Liver (tissue), 9 donors: ENCODE data around the gene EIF2B5. TPM values are rescaled to one million over a fixed set of nuclear protein-coding genes. Genes with fewer than 3 reads are reported as not detected.

Experiments
- DNase-seq: peaks from one replicate; pipeline ENCODE4 v3.0.0-alpha.2; 2017; ENCODE audit warnings: low spot score
- H3K27ac ChIP-seq, 2 donors: one replicate each; pipeline ENCODE4 v1.7.0; 2013; ENCODE audit warnings: inconsistent platforms in 2 of 2, low read length in 2 of 2, control low read depth in 1 of 2, low read depth in 1 of 2, mild to moderate bottlenecking in 1 of 2
- H3K27me3 ChIP-seq, 4 donors: one replicate each; pipeline versions ENCODE4 v1.6.1 to v1.7.0; 2013; ENCODE audit warnings: low read length in 3 of 4, inconsistent platforms in 1 of 4, mild to moderate bottlenecking in 1 of 4, moderate library complexity in 1 of 4; ENCODE audit not compliant: control insufficient read depth in 4 of 4, insufficient read depth in 4 of 4
- H3K36me3 ChIP-seq, 4 donors: one replicate each; pipeline versions ENCODE4 v1.6.1 to v1.7.0; 2013; ENCODE audit warnings: low read length in 3 of 4, mild to moderate bottlenecking in 3 of 4, low read depth in 1 of 4, moderate library complexity in 1 of 4; ENCODE audit not compliant: control insufficient read depth in 4 of 4, insufficient read depth in 3 of 4
- H3K4me1 ChIP-seq, 4 donors: one replicate each; pipeline versions ENCODE4 v1.6.1 to v1.7.0; 2013; ENCODE audit warnings: low read length in 3 of 4, mild to moderate bottlenecking in 3 of 4, moderate library complexity in 1 of 4; ENCODE audit not compliant: control insufficient read depth in 4 of 4, insufficient read depth in 4 of 4
- H3K4me3 ChIP-seq, 3 donors: one replicate each; pipeline versions ENCODE4 v1.6.1 to v1.7.0; 2013; ENCODE audit warnings: low read length in 3 of 3, control low read depth in 1 of 3, low read depth in 1 of 3, mild to moderate bottlenecking in 1 of 3
- H3K9ac ChIP-seq, 2 donors: one replicate each; pipeline ENCODE4 v1.7.0; 2013; ENCODE audit warnings: low read length in 2 of 2, mild to moderate bottlenecking in 2 of 2, moderate library complexity in 2 of 2, control low read depth in 1 of 2, low read depth in 1 of 2
- H3K9me3 ChIP-seq, 4 donors: one replicate each; pipeline versions ENCODE4 v1.6.1 to v1.7.0; 2013; ENCODE audit warnings: low read length in 3 of 4; ENCODE audit not compliant: control insufficient read depth in 4 of 4
- FOXA1 ChIP-seq: IDR thresholded peaks from 2 replicates; pipeline ENCODE4 v1.6.1; 2016; ENCODE audit warnings: antibody characterized with exemption
- HNF4A ChIP-seq, 2 donors: conservative IDR thresholded peaks; 2 replicates each; pipeline ENCODE4 v1.6.1; 2016; ENCODE audit warnings: antibody characterized with exemption in 2 of 2, mild to moderate bottlenecking in 2 of 2
- JUND ChIP-seq, 2 donors: IDR thresholded peaks; 2 replicates each; pipeline ENCODE4 v1.6.1; 2016; ENCODE audit warnings: antibody characterized with exemption in 2 of 2
- NR2F2 ChIP-seq: IDR thresholded peaks from 2 replicates; pipeline ENCODE4 v1.6.1; 2016; ENCODE audit warnings: antibody characterized with exemption
- RAD21 ChIP-seq, 2 donors: IDR thresholded peaks; 2 replicates each; pipeline ENCODE4 v1.6.1; 2016; ENCODE audit warnings: antibody characterized with exemption in 2 of 2, mild to moderate bottlenecking in 2 of 2
- REST ChIP-seq: IDR thresholded peaks from 2 replicates; pipeline ENCODE4 v1.6.1; 2016; ENCODE audit warnings: antibody characterized with exemption, mild to moderate bottlenecking
- RXRA ChIP-seq, 2 donors: IDR thresholded peaks; 2 replicates each; pipeline ENCODE4 v1.6.1; 2017 to 2018; ENCODE audit warnings: antibody characterized with exemption in 2 of 2, mild to moderate bottlenecking in 1 of 2
- SP1 ChIP-seq: IDR thresholded peaks from 2 replicates; pipeline ENCODE4 v1.6.1; 2018; ENCODE audit warnings: antibody characterized with exemption, mild to moderate bottlenecking
- TAF1 ChIP-seq: conservative IDR thresholded peaks from 2 replicates; pipeline ENCODE4 v1.6.1; 2016; ENCODE audit warnings: antibody characterized with exemption, mild to moderate bottlenecking
- YY1 ChIP-seq: IDR thresholded peaks from 2 replicates; pipeline ENCODE4 v1.6.1; 2016; ENCODE audit warnings: antibody characterized with exemption, mild to moderate bottlenecking
- WGBS: extraction: QIAGEN DNeasy Blood & Tissue Kit; methylation state at CpG from one replicate; pipeline ENCODE4 v1.1.7; 2013; 5-methylcytosine and 5-hydroxymethylcytosine counted together
- polyA plus RNA-seq, 2 donors: library from polyadenylated mRNA; stranded (reverse) in 1 of 2; unstranded in 1 of 2; fragments of 200-250 nt in 1 of 2; fragments of >200 nt in 1 of 2; fragmentation: Nextera tagmentation in 1 of 2; extraction: Ambion mirVana in 1 of 2; gene quantifications; one replicate each; pipeline versions ENCODE4 v1.2.1 to v1.2.3, GENCODE V29; 2013 to 2015
- total RNA-seq, 2 donors: library from RNA; depleted of rRNA; stranded (reverse); fragments of >200 nt; gene quantifications; one replicate each; pipeline ENCODE4 v1.2.3, GENCODE V29; 2014
- TF ChIP-seq, protein P1 (sequence below): fragments of 150-350 bp; IDR thresholded peaks from 2 replicates; pipeline ENCODE4 v1.5.1; 2017; ENCODE audit warnings: improper control_type of control experiment, low read depth, low read length; ENCODE audit not compliant: missing input control
- TF ChIP-seq, protein P2 (sequence below): IDR thresholded peaks from 2 replicates; pipeline ENCODE4 v1.6.1; 2016; ENCODE audit warnings: antibody characterized with exemption
- TF ChIP-seq, protein P3 (sequence below): IDR thresholded peaks from 2 replicates; pipeline ENCODE4 v1.6.1; 2016; ENCODE audit warnings: antibody characterized with exemption
- donor health status: healthy.
- donor health status: healthy.
- donor health status: healthy.
- donor health status: healthy.
- donor health status: healthy.

EIF2B5 gene
- total and polyA plus RNA-seq, 4 donors = 19.0 to 34.3 (median 24.4) TPM

GRCh38 chr3:184085389-184085852 is 49.7 kb upstream of the EIF2B5 start:
- H3K27me3 ChIP-seq = no peaks in the 10 kb centered on the region
- H3K4me1 ChIP-seq = no peaks in the 10 kb centered on the region
- TF ChIP-seq FOXA1 (no peak), HNF4A (conservative IDR thresholded peaks at IDR 0.05) (no peak), NR2F2 (no peak), YY1 (no peak), TAF1 (no peak), REST (no peak), JUND (IDR thresholded peaks at IDR 0.05) (no peak), RXRA (IDR thresholded peaks at IDR 0.05) (no peak), SP1 (no peak), RAD21 (IDR thresholded peaks at IDR 0.05) (no peak)
- TF ChIP-seq, protein P1, sequence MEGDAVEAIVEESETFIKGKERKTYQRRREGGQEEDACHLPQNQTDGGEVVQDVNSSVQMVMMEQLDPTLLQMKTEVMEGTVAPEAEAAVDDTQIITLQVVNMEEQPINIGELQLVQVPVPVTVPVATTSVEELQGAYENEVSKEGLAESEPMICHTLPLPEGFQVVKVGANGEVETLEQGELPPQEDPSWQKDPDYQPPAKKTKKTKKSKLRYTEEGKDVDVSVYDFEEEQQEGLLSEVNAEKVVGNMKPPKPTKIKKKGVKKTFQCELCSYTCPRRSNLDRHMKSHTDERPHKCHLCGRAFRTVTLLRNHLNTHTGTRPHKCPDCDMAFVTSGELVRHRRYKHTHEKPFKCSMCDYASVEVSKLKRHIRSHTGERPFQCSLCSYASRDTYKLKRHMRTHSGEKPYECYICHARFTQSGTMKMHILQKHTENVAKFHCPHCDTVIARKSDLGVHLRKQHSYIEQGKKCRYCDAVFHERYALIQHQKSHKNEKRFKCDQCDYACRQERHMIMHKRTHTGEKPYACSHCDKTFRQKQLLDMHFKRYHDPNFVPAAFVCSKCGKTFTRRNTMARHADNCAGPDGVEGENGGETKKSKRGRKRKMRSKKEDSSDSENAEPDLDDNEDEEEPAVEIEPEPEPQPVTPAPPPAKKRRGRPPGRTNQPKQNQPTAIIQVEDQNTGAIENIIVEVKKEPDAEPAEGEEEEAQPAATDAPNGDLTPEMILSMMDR = no peak
- TF ChIP-seq, protein P2, sequence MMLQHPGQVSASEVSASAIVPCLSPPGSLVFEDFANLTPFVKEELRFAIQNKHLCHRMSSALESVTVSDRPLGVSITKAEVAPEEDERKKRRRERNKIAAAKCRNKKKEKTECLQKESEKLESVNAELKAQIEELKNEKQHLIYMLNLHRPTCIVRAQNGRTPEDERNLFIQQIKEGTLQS = no peak
- TF ChIP-seq, protein P3, sequence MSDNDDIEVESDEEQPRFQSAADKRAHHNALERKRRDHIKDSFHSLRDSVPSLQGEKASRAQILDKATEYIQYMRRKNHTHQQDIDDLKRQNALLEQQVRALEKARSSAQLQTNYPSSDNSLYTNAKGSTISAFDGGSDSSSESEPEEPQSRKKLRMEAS = no peak
- H3K27ac ChIP-seq = no peak overlapping the region
- H3K36me3 ChIP-seq = no peaks in the 10 kb centered on the region
- no peak overlapping the region for H3K4me3 ChIP-seq
- DNase-seq = no peak
- 70% methylated on average over 3 of the region's 3 CpGs for WGBS
- H3K9me3 ChIP-seq = peaks cover 0 to 2% (median 0%) of the 10 kb centered on the region in 4 donors
- H3K9ac ChIP-seq = no peak overlapping the region

DNA sequence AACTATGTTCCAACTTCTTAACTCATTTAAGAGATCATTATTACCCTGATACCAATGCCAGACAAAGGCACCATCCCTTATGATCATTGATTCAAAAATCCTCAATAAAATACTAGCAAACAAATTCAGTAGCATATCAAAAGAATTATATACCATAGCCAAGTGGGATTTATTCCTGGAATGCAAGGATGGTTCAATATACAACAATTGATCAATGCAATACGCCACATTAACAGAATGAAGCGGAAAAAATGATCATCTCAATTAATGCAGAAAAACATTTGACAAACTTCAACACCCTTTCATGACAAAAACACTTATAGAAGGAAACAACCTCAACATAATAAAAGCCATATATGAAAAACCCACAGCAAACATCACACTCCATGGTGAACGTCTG is 43.0 kb upstream of the EIF2B5 start:
- no peak for DNase-seq

More for the DNA sequence above, 43.0 kb upstream of the EIF2B5 start:
- 91% methylated on average over 3 of the region's 3 CpGs for WGBS
- no peak overlapping the region for H3K9ac ChIP-seq
- TF ChIP-seq SP1 = no peak
- H3K9me3 ChIP-seq = peaks cover 0 to 8% (median 4%) of the 10 kb centered on the region in 4 donors
- H3K4me1 ChIP-seq = no peaks in the 10 kb centered on the region
- no peaks in the 10 kb centered on the region for H3K27me3 ChIP-seq
- H3K27ac ChIP-seq = no peak overlapping the region
- H3K4me3 ChIP-seq = no peak overlapping the region
- no peaks in the 10 kb centered on the region for H3K36me3 ChIP-seq
